Osteocyte (in vitro differentiated cells): ENCODE results near the gene TNRC6B. TPM values are rescaled to one million over a fixed set of nuclear protein-coding genes. Genes with fewer than 3 reads are reported as not detected.
A peak's percentile ranks its signal among the peaks of the same experiment; 100 is the strongest.

ENCODE experiments used
- DNase-seq: peaks from one replicate; pipeline ENCODE4 v3.0.0; 2021; ENCODE audit warnings: mixed read lengths; ENCODE audit not compliant: unreplicated experiment; ENCODE audit errors: extremely low spot score
- H3K27ac Mint-ChIP-seq: one replicate; pipeline ENCODE4 v1.8.0; 2021; ENCODE audit warnings: mild to moderate bottlenecking, mixed read lengths; ENCODE audit not compliant: unreplicated experiment
- H3K27me3 Mint-ChIP-seq: one replicate; pipeline ENCODE4 v1.8.0; 2021; ENCODE audit warnings: mixed read lengths; ENCODE audit not compliant: unreplicated experiment
- H3K36me3 Mint-ChIP-seq: one replicate; pipeline ENCODE4 v1.8.0; 2021; ENCODE audit warnings: mixed read lengths; ENCODE audit not compliant: unreplicated experiment
- H3K4me1 Mint-ChIP-seq: one replicate; pipeline ENCODE4 v1.8.0; 2021; ENCODE audit warnings: mixed read lengths; ENCODE audit not compliant: unreplicated experiment
- H3K4me3 Mint-ChIP-seq: one replicate; pipeline ENCODE4 v1.8.0; 2021; ENCODE audit warnings: mild to moderate bottlenecking, moderate library complexity, mixed read lengths; ENCODE audit not compliant: unreplicated experiment
- H3K9me3 Mint-ChIP-seq: one replicate; pipeline ENCODE4 v1.8.0; 2021; ENCODE audit warnings: mixed read lengths; ENCODE audit not compliant: unreplicated experiment
- total RNA-seq: library from RNA; stranded (reverse); gene quantifications from 2 replicates; pipeline ENCODE4 v1.2.1, GENCODE V29; 2021
- TF ChIP-seq, protein P1 (sequence below): fragments of 200-600 bp; sonication (generic); IDR thresholded peaks from 2 replicates; pipeline ENCODE4 v1.5.0; 2021; ENCODE audit warnings: antibody characterized with exemption, mild to moderate bottlenecking, moderate library complexity

Gene TNRC6B
- total RNA-seq, 1 donor from 2014 or later, result 47.4 TPM

DNA sequence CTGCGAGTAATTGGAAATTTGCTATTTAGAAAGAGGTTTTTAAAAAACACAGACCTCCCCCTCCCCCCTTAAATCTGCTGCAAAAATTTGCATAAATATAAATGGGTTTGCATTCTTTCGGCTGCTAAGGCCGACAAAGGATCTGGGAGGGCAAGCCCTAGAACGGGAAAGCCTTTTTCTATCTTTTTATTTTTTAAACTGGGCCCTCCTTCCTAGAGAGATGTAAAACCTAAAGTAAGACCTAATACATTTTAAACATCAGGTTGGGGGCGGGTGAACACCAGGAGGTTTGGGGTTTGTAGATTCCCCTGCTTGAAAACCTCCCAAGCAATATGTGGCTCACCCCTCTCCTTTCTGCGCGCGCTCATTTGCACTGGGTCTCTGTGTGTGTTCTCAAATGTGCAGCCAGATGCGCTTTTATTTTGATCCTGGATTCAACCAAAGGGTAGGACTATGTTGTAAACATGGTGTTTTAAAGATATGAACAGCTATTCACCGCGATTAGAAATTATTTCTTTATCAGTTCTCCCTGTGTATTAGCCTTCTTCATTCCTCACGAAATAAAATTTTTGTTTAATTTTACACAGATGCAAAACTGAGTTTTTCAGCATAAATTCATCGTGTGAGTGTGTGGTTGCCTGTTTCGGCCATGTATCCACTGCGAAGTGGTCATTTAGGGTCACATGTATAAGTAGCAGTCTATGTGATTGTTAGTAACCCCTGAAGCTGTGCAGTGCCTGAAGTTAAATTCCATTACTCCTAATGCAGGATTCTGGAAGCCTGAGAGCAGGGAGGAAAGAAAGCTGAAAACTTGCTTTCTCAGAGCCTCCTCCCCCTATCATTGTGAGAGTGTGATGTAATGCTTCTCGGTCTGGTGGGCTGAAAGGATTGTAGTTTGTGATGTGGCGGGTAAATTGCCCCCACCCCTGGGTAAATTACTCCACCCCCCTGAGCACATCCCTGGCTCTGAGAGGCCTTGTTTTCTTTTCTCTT is 988 bp downstream of the TNRC6B start:
- Mint-ChIP-seq H3K4me3 (peak overlapping the region; percentile 90), H3K36me3 (no peaks in the 10 kb centered on the region), H3K27ac (peak overlapping the region; percentile 93), H3K9me3 (no peaks in the 10 kb centered on the region), H3K4me1 (peaks cover 56% of the 10 kb centered on the region), H3K27me3 (no peaks in the 10 kb centered on the region)
- peak; percentile 66 for DNase-seq
- TF ChIP-seq, protein P1, sequence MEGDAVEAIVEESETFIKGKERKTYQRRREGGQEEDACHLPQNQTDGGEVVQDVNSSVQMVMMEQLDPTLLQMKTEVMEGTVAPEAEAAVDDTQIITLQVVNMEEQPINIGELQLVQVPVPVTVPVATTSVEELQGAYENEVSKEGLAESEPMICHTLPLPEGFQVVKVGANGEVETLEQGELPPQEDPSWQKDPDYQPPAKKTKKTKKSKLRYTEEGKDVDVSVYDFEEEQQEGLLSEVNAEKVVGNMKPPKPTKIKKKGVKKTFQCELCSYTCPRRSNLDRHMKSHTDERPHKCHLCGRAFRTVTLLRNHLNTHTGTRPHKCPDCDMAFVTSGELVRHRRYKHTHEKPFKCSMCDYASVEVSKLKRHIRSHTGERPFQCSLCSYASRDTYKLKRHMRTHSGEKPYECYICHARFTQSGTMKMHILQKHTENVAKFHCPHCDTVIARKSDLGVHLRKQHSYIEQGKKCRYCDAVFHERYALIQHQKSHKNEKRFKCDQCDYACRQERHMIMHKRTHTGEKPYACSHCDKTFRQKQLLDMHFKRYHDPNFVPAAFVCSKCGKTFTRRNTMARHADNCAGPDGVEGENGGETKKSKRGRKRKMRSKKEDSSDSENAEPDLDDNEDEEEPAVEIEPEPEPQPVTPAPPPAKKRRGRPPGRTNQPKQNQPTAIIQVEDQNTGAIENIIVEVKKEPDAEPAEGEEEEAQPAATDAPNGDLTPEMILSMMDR, result no peak

DNA sequence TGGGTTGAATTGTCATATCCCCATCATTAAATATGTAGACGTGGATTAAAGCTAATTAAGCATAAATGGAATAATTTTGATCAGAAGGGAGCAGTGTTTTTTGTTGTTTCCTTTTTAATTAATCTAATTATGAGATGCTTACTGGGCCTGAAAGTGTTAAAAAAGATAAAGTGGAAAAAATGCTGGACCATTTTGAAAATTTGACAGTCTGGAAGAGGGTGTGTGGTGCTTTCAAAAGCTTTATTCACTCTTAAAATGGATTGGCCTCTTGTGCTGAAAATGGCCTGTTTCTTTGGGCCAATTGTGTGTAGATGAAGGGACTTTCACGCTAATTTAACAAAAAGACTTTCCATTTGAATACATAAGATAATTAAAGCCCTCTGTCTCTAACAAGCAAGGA is 1.8 kb downstream of the TNRC6B start:
- Mint-ChIP-seq H3K36me3 (no peaks in the 10 kb centered on the region), H3K4me1 (peaks cover 64% of the 10 kb centered on the region), H3K4me3 (peak overlapping the region; percentile 90), H3K27me3 (no peaks in the 10 kb centered on the region), H3K9me3 (no peaks in the 10 kb centered on the region), H3K27ac (peak overlapping the region; percentile 93)
- TF ChIP-seq, protein P1, result no peak
- no peak for DNase-seq

DNA sequence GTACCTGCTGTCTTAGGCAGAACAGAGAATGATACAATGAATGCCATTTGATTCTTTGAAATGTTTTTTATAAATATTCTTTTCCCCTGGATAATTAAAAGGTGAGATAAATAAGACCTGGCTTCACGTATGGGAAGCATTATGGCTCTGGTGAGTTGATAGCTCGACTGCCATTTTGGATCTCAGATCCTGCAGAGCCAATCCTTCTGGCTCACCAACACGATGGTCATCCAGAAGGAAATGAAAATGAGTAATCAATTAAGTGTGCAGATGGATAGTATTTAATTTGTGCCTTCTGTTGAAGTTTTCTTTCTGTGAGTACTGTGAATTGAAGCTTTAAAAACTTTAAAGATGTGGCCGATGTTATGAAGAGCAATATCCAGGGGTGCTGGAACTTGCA is 2.7 kb downstream of the TNRC6B start:
- H3K36me3 Mint-ChIP-seq, result no peaks in the 10 kb centered on the region
- DNase-seq, result peak; percentile 4
- H3K9me3 Mint-ChIP-seq, result no peaks in the 10 kb centered on the region
- TF ChIP-seq, protein P1, result no peak
- peaks cover 67% of the 10 kb centered on the region for H3K4me1 Mint-ChIP-seq
- peak overlapping the region; percentile 93 for H3K27ac Mint-ChIP-seq
- peak overlapping the region; percentile 90 for H3K4me3 Mint-ChIP-seq
- no peaks in the 10 kb centered on the region for H3K27me3 Mint-ChIP-seq

DNA sequence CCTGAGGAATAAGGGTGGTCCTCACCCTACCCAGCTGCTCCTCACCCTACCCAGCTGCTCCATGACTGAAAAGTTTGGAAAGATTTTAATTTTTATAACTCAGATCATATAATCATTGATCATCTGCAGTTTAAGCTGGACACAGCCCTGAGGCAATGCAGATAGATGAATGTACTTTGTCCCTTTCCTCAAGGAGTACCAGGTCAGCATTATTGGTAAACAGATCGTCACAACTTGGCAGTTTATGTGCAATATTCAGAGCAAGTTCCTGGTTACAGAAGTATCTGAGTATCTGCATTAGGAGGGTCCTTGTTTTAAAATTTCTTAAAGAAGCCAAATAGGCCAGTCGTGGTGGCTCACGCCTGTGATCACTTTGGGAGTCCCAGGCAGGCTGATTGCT is 3.6 kb downstream of the TNRC6B start:
- H3K4me3 Mint-ChIP-seq, result no peak overlapping the region
- H3K27me3 Mint-ChIP-seq, result no peaks in the 10 kb centered on the region
- DNase-seq, result peak; percentile 7
- TF ChIP-seq, protein P1, result no peak
- peaks cover 61% of the 10 kb centered on the region for H3K4me1 Mint-ChIP-seq
- H3K27ac Mint-ChIP-seq, result no peak overlapping the region
- H3K9me3 Mint-ChIP-seq, result no peaks in the 10 kb centered on the region
- H3K36me3 Mint-ChIP-seq, result no peaks in the 10 kb centered on the region

DNA sequence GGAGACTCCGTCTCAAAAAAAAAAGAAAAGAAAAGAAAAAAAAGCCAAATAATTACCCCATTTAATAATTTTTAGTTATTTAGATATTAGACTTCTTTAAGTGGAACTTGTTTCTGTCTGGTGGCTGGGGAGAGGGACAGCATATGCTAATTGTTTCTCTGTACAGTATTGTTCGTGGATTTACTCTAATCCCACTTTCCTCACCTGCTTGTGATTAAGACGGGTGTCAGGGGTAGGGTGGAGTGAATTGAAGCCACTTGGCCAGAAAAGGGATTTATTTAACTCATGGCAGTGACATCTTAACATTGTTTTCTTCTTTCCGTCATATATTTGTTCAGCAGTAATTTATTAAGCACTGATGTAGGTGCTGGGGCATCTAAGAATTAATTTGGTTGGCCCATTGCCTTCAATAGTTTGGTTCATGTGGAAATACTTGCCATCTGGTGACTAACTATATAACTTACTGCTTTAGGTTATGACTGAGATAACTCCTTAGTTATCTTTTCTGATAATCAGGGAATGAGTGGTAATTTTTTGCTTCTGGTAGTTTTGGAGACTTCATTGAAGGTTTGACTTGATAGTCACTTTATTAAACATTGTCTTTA is 4.6 kb downstream of the TNRC6B start:
- Mint-ChIP-seq H3K36me3 (no peaks in the 10 kb centered on the region), H3K27me3 (no peaks in the 10 kb centered on the region), H3K4me3 (no peak overlapping the region), H3K4me1 (peaks cover 51% of the 10 kb centered on the region), H3K9me3 (no peaks in the 10 kb centered on the region), H3K27ac (peak overlapping the region; percentile 85)
- TF ChIP-seq, protein P1, result no peak
- DNase-seq, result peak; percentile 8
